GM12873 (cell line): Measurements from ENCODE around the gene DCAF16.

ENCODE experiments used
- CTCF ChIP-seq: IDR thresholded peaks from 2 replicates; pipeline ENCODE4 v1.5.1; 2012; ENCODE audit warnings: low read depth, mild to moderate bottlenecking, moderate library complexity, low read length, control low read depth; ENCODE audit not compliant: insufficient read depth; ENCODE audit errors: missing control alignments

The DCAF16 gene

GRCh38 chr4:17816142-17816541 is 5.6 kb upstream of the DCAF16 start:
- no peak for TF ChIP-seq CTCF

GRCh38 chr4:17814140-17814539 is 3.6 kb upstream of the DCAF16 start:
- TF ChIP-seq CTCF, result no peak

GRCh38 chr4:17812801-17813200 is 2.2 kb upstream of the DCAF16 start:
- no peak for TF ChIP-seq CTCF

GRCh38 chr4:17812125-17812524 is 1.6 kb upstream of the DCAF16 start:
- no peak for TF ChIP-seq CTCF

GRCh38 chr4:17811078-17811603 is 584 bp upstream of the DCAF16 start:
- no peak for TF ChIP-seq CTCF

- no peak for TF ChIP-seq CTCF
Observed at GRCh38 chr4:17809667-17810066, 890 bp downstream of the DCAF16 start.

GRCh38 chr4:17807446-17807845 is 3.1 kb downstream of the DCAF16 start:
- TF ChIP-seq CTCF, result no peak
